Measurements from ENCODE around the gene KRT3.

Gene KRT3

GRCh38 chr12:52792185-52793029 is 3.5 kb downstream of the KRT3 start:
- DNase-seq (no peak), ATAC-seq (ENCODE audit: insufficient read depth, low read depth) (no peak)
- Histone ChIP-seq H3K36me3 (ENCODE audit: insufficient read depth, low read length) (no peaks in the 10 kb centered on the region), H3K4me2 (ENCODE audit: insufficient read depth, low read length) (no peak overlapping the region), H3K27me3 (ENCODE audit: insufficient read depth, low read length, poor library complexity) (no peaks in the 10 kb centered on the region), H3K27ac (ENCODE audit: low read length) (no peak overlapping the region), H3K4me3 (ENCODE audit: low read depth in 1 of 2, low read length in 2 of 2) (no peak overlapping the region), H3K79me2 (ENCODE audit: insufficient read depth, low read length) (no peaks in the 10 kb centered on the region), H3K9me3 (ENCODE audit: insufficient read depth, low read length, severe bottlenecking) (no peaks in the 10 kb centered on the region), H2AFZ (ENCODE audit: low read depth, low read length) (no peak overlapping the region), H4K20me1 (ENCODE audit: insufficient read depth, low read length) (0 out of 2 replicates have a peak, but pooled peaks cover 2% of the 10 kb centered on the region), H3K4me1 (ENCODE audit: insufficient read depth, low read length) (no peaks in the 10 kb centered on the region), H3K9ac (ENCODE audit: low read depth, low read length) (no peak overlapping the region)
- no peak for TF ChIP-seq CTCF (IDR thresholded peaks at IDR 0.05; ENCODE audit: borderline replicate concordance, extremely low read depth, low read length, poor library complexity, severe bottlenecking)
- TF ChIP-seq EZH2 (IDR thresholded peaks at IDR 0.05; ENCODE audit: borderline replicate concordance, low read depth, low read length, severe bottlenecking): no peak

GRCh38 chr12:52791271-52792184 is 4.4 kb downstream of the KRT3 start:
- Histone ChIP-seq H3K4me2 (ENCODE audit: insufficient read depth, low read length) (no peak overlapping the region), H3K27me3 (ENCODE audit: insufficient read depth, low read length, poor library complexity) (no peaks in the 10 kb centered on the region), H3K36me3 (ENCODE audit: insufficient read depth, low read length) (no peaks in the 10 kb centered on the region), H3K27ac (ENCODE audit: low read length) (no peak overlapping the region), H4K20me1 (ENCODE audit: insufficient read depth, low read length) (0 out of 2 replicates have a peak, but pooled peaks cover 2% of the 10 kb centered on the region), H2AFZ (ENCODE audit: low read depth, low read length) (no peak overlapping the region), H3K4me1 (ENCODE audit: insufficient read depth, low read length) (no peaks in the 10 kb centered on the region), H3K9ac (ENCODE audit: low read depth, low read length) (no peak overlapping the region), H3K79me2 (ENCODE audit: insufficient read depth, low read length) (no peaks in the 10 kb centered on the region), H3K4me3 (ENCODE audit: low read depth in 1 of 2, low read length in 2 of 2) (no peak overlapping the region), H3K9me3 (ENCODE audit: insufficient read depth, low read length, severe bottlenecking) (no peaks in the 10 kb centered on the region)
- ATAC-seq (ENCODE audit: insufficient read depth, low read depth) (no peak), DNase-seq (no peak)
- TF ChIP-seq CTCF (IDR thresholded peaks at IDR 0.05; ENCODE audit: borderline replicate concordance, extremely low read depth, low read length, poor library complexity, severe bottlenecking) (no peak), EZH2 (IDR thresholded peaks at IDR 0.05; ENCODE audit: borderline replicate concordance, low read depth, low read length, severe bottlenecking) (no peak)

- Histone ChIP-seq H3K4me2 (ENCODE audit: insufficient read depth, low read length) (no peak overlapping the region), H3K4me1 (ENCODE audit: insufficient read depth, low read length) (no peaks in the 10 kb centered on the region), H4K20me1 (ENCODE audit: insufficient read depth, low read length) (no peaks in the 10 kb centered on the region), H3K27me3 (ENCODE audit: insufficient read depth, low read length, poor library complexity) (no peaks in the 10 kb centered on the region), H3K36me3 (ENCODE audit: insufficient read depth, low read length) (no peaks in the 10 kb centered on the region), H3K27ac (ENCODE audit: low read length) (no peak overlapping the region), H2AFZ (ENCODE audit: low read depth, low read length) (no peak overlapping the region), H3K79me2 (ENCODE audit: insufficient read depth, low read length) (no peaks in the 10 kb centered on the region), H3K9ac (ENCODE audit: low read depth, low read length) (no peak overlapping the region), H3K9me3 (ENCODE audit: insufficient read depth, low read length, severe bottlenecking) (no peaks in the 10 kb centered on the region), H3K4me3 (ENCODE audit: low read depth in 1 of 2, low read length in 2 of 2) (no peak overlapping the region)
- DNase-seq: no peak
- no peak for ATAC-seq (ENCODE audit: insufficient read depth, low read depth)
- TF ChIP-seq EZH2 (IDR thresholded peaks at IDR 0.05; ENCODE audit: borderline replicate concordance, low read depth, low read length, severe bottlenecking) (no peak), CTCF (IDR thresholded peaks at IDR 0.05; ENCODE audit: borderline replicate concordance, extremely low read depth, low read length, poor library complexity, severe bottlenecking) (no peak)
Observed at GRCh38 chr12:52790427-52791270, 5.3 kb downstream of the KRT3 start.
